WTC11 (cell line): ENCODE measurements around the gene PGS1.

Source experiments
- CTCF ChIP-seq: fragments of 200-600 bp; IDR thresholded peaks from 2 replicates; pipeline ENCODE4 v1.8.0; 2022; ENCODE audit warnings: antibody characterized with exemption
- GABPB1 ChIP-seq: sonication (generic); formaldehyde crosslinking; IDR thresholded peaks from 2 replicates; pipeline ENCODE4 v1.8.1; 2023; ENCODE audit warnings: mild to moderate bottlenecking, missing genetic modification reagents
- MAX ChIP-seq: sonication (generic); formaldehyde crosslinking; IDR thresholded peaks from 2 replicates; pipeline ENCODE4 v1.8.0; 2022; ENCODE audit warnings: mild to moderate bottlenecking, missing genetic modification reagents
- NFYB ChIP-seq: sonication (generic); formaldehyde crosslinking; conservative IDR thresholded peaks from 2 replicates; pipeline ENCODE4 v1.8.0; 2022; ENCODE audit warnings: low read depth, missing genetic modification reagents
- SMAD3 ChIP-seq: sonication (generic); formaldehyde crosslinking; IDR thresholded peaks from 2 replicates; pipeline ENCODE4 v1.8.0; 2022; ENCODE audit warnings: missing genetic modification reagents, mild to moderate bottlenecking, borderline replicate concordance
- TEAD4 ChIP-seq: sonication (generic); formaldehyde crosslinking; IDR thresholded peaks from 2 replicates; pipeline ENCODE4 v1.8.0; 2022; ENCODE audit warnings: mild to moderate bottlenecking, missing genetic modification reagents
- TF ChIP-seq, protein P1 (sequence below): sonication (generic); formaldehyde crosslinking; IDR thresholded peaks from 2 replicates; pipeline ENCODE4 v1.8.0; 2023; ENCODE audit warnings: missing genetic modification reagents

DNA sequence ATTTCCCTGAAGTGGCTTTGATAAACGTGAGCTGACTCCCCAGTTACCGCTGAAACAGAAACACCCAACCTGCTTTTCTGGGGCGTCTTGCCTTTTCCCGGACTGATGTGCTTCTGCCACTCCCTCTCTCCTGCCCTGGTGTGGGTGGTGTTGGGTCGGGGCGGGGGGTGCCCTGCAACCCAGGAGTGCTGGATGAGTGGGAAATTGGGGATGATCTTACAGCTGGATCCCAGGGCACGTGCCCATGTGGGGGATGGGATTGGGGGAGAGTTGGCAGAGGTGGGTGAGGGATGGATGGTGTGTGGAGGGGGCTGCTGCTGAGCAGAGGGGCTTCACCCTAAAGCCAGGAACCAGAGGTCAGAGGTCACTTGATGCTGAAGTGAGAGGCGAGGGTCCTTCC is 28.5 kb downstream of the PGS1 start:
- TF ChIP-seq NFYB (CRISPR knock-in tag) (no peak), CTCF (no peak), SMAD3 (CRISPR knock-in tag) (no peak), MAX (no peak), TEAD4 (no peak), GABPB1 (no peak)
- TF ChIP-seq, protein P1, sequence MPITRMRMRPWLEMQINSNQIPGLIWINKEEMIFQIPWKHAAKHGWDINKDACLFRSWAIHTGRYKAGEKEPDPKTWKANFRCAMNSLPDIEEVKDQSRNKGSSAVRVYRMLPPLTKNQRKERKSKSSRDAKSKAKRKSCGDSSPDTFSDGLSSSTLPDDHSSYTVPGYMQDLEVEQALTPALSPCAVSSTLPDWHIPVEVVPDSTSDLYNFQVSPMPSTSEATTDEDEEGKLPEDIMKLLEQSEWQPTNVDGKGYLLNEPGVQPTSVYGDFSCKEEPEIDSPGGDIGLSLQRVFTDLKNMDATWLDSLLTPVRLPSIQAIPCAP (CRISPR knock-in tag) = no peak
